Gastrocnemius medialis (tissue), 4 donors: ENCODE data around the gene HAX1. TPM values are rescaled to one million over a fixed set of nuclear protein-coding genes. Genes with fewer than 3 reads are reported as not detected.

Experiments
- ATAC-seq, 2 donors: fragments of 150-250 bp; one replicate each; pipeline ENCODE4 v1.9.1; 2016
- DNase-seq, 2 donors: peaks; one replicate each; pipeline ENCODE4 v3.0.0-alpha.2; 2019
- H3K27ac ChIP-seq, 4 donors: fragments of 200-600 bp; sonication (generic); 1 replicate in 1 of 4; 2 replicates in 3 of 4; pipeline ENCODE4 v1.5.1; 2016 to 2018; ENCODE audit warnings: mild to moderate bottlenecking in 2 of 4, moderate library complexity in 1 of 4
- H3K27me3 ChIP-seq, 3 donors: fragments of 200-600 bp; sonication (generic) in 2 of 3; 1 replicate in 1 of 3; 2 replicates in 2 of 3; pipeline versions ENCODE4 v1.5.1 to v1.6.0; 2016 to 2019; ENCODE audit warnings: mild to moderate bottlenecking in 1 of 3, moderate library complexity in 1 of 3
- H3K36me3 ChIP-seq, 2 donors: fragments of 200-600 bp; sonication (generic) in 1 of 2; one replicate each; pipeline ENCODE4 v1.5.1; 2017 to 2018
- H3K4me1 ChIP-seq, 2 donors: fragments of 200-600 bp; sonication (generic) in 1 of 2; one replicate each; pipeline ENCODE4 v1.5.1; 2016 to 2017; ENCODE audit warnings: mild to moderate bottlenecking in 2 of 2
- H3K4me3 ChIP-seq, 4 donors: fragments of 200-600 bp; sonication (generic) in 3 of 4; 1 replicate in 1 of 4; 2 replicates in 3 of 4; pipeline ENCODE4 v1.5.1; 2016 to 2019; ENCODE audit warnings: mild to moderate bottlenecking in 2 of 4
- H3K9me3 ChIP-seq, 3 donors: fragments of 200-600 bp; sonication (generic) in 2 of 3; 1 replicate in 1 of 3; 2 replicates in 2 of 3; pipeline ENCODE4 v1.5.1; 2016 to 2019
- POLR2A ChIP-seq, 2 donors: fragments of 450-650 bp; IDR thresholded peaks; one replicate each; pipeline ENCODE4 v1.6.1; 2017; ENCODE audit warnings: antibody characterized with exemption in 2 of 2, mild to moderate bottlenecking in 2 of 2, moderate library complexity in 2 of 2
- in situ Hi-C, 4 donors: fragments of 200-750 bp; cut with MboI; loops; one replicate each; pipeline versions ENCODE4 v1.15.0 to v1.8.0; 2017; ENCODE audit warnings: low sequenced_read_pairs in 4 of 4
- intact Hi-C: fragments of 100-400 bp; cut with DNase I; formaldehyde crosslinking; loops from one replicate; pipeline ENCODE4 v1.15.1; 2023; ENCODE audit warnings: low total_unique reads
- total RNA-seq, 4 donors: library from RNA; depleted of rRNA; stranded (reverse); fragments of >200 nt; gene quantifications; one replicate each; pipeline versions ENCODE4 v1.1.0 to v1.2.3, GENCODE V29; 2016
- TF ChIP-seq, protein P1 (sequence below), 5 experiments: fragments of 450-650 bp in 3 of 5; fragments of 200-600 bp in 2 of 5; sonication (generic) in 2 of 5; IDR thresholded peaks in 4 of 5; conservative IDR thresholded peaks in 1 of 5; 1 replicate in 4 of 5; 2 replicates in 1 of 5; pipeline ENCODE4 v1.5.1; 2016 to 2019; ENCODE audit warnings: antibody characterized with exemption in 5 of 5, mild to moderate bottlenecking in 3 of 5, moderate library complexity in 3 of 5

The HAX1 gene
- total RNA-seq, 4 donors from 2014 or later, result 145 to 205 (median 177) TPM

DNA sequence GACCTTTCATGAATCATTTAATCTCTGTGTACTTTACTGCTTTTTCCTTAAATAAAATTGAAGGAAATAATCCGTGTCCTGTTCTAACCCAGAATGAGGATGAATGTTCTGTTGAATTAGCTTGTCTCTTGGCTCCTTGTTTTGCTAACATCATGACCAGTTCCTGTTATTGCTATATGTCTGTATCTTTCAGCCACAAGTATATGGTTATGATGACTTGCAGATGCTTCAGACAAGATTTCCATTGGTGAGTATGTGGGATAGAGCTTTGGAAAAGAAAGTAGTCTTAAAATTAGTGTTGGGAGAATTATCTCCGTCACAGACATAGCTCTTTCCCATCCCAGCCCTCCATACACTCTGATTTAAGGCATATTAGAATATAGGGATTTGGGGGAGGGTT, 13.6 kb upstream of the HAX1 start:
- in situ Hi-C loops (loop anchor here in 1 of 4 donors (25.0 kb wide), 1 partner anchor 1404 kb away; no protein-coding TSS in a partner anchor), intact Hi-C loops (no loop called here)

DNA sequence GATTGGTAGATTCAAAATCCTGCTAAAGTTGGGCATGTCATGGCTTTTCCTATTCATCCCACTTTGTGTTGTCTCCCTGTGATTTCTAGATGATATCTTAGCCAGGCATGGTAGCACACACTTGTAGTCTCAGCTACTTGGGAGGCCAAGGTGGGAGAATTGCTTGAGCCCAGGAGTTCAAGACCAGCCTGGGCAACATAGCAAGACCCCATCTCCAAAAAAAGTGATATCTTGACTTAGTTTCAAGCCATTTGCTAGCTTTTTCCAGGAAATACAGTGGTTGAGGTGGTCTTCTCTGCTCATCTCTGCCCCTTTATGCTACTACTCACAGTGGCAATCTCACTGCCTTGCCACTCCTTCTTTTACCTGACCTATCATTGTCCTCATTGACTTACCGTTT, 12.3 kb upstream of the HAX1 start:
- in situ Hi-C loops (loop anchor here in 1 of 4 donors (25.0 kb wide), 1 partner anchor 1402 kb away; no protein-coding TSS in a partner anchor), intact Hi-C loops (no loop called here)
- Histone ChIP-seq H3K4me3 (no peak overlapping the region), H3K27me3 (no peaks in the 10 kb centered on the region), H3K9me3 (no peaks in the 10 kb centered on the region), H3K36me3 (peaks cover 5 to 89% of the 10 kb centered on the region in 2 donors), H3K4me1 (no peaks in the 10 kb centered on the region), H3K27ac (no peak overlapping the region)
- ATAC-seq, result no peak
- no peak for DNase-seq
- no peak for TF ChIP-seq POLR2A (IDR thresholded peaks at IDR 0.05)
- TF ChIP-seq, protein P1, sequence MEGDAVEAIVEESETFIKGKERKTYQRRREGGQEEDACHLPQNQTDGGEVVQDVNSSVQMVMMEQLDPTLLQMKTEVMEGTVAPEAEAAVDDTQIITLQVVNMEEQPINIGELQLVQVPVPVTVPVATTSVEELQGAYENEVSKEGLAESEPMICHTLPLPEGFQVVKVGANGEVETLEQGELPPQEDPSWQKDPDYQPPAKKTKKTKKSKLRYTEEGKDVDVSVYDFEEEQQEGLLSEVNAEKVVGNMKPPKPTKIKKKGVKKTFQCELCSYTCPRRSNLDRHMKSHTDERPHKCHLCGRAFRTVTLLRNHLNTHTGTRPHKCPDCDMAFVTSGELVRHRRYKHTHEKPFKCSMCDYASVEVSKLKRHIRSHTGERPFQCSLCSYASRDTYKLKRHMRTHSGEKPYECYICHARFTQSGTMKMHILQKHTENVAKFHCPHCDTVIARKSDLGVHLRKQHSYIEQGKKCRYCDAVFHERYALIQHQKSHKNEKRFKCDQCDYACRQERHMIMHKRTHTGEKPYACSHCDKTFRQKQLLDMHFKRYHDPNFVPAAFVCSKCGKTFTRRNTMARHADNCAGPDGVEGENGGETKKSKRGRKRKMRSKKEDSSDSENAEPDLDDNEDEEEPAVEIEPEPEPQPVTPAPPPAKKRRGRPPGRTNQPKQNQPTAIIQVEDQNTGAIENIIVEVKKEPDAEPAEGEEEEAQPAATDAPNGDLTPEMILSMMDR (IDR thresholded peaks at IDR 0.05 in 4 of 5, conservative IDR thresholded peaks at IDR 0.05 in 1 of 5), result no peak

More for the DNA sequence above, 13.6 kb upstream of the HAX1 start:
- H3K9me3 ChIP-seq, result no peaks in the 10 kb centered on the region
- ATAC-seq (no peak), DNase-seq (no peak)
- H3K27ac ChIP-seq, result no peak overlapping the region
- H3K4me3 ChIP-seq, result no peak overlapping the region
- no peaks in the 10 kb centered on the region for H3K4me1 ChIP-seq
- no peaks in the 10 kb centered on the region for H3K27me3 ChIP-seq
- peaks cover 5 to 100% of the 10 kb centered on the region in 2 donors for H3K36me3 ChIP-seq
- TF ChIP-seq, protein P1 (IDR thresholded peaks at IDR 0.05 in 4 of 5, conservative IDR thresholded peaks at IDR 0.05 in 1 of 5), result no peak
- TF ChIP-seq POLR2A (IDR thresholded peaks at IDR 0.05), result no peak

DNA sequence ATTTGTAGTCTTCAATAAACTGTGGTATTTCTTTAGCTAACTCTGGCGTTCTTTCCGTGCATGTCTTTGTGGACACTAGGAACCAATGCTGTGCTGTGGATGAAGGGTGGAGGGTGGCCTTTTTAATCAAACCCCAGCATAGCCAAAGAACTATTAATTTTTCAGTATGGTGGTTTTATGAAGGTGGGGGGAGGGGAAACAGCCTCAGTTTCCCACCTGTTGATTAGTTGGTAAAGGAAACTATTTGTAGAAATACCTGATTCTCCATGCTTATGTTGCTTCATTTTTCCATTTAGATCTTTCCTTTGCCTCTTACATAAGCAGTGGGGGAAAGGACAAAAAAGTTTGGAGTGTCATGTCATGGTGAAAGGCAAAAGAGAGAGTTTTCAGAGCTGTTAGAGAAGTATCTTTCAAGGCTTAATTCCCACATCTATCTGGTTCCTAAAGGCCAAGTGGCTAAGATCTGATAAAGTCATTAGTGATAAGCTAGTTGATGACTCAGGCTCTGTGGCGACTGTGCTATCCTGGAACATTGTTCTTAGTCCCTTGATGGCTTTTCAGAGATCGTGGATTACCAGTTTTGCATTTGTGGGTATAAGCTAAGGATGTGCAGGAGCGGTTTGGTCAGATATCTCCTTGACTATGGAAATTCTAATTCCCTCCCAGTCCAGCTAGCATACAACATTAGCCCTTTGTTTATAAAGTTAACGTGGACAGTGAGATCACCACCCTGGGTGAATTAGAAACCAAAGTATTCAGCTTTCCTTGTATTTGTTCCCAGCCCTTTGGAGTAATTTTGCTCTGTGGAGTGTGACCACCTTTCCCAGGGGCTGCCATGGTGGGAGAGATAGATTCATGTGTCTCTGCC, 8.7 kb upstream of the HAX1 start:
- Histone ChIP-seq H3K9me3 (no peaks in the 10 kb centered on the region), H3K4me1 (no peaks in the 10 kb centered on the region), H3K27me3 (no peaks in the 10 kb centered on the region), H3K36me3 (peaks cover 0 to 84% of the 10 kb centered on the region in 2 donors), H3K27ac (no peak overlapping the region), H3K4me3 (no peak overlapping the region)
- intact Hi-C loops (no loop called here), in situ Hi-C loops (loop anchor here in 1 of 4 donors (25.0 kb wide), 1 partner anchor 1399 kb away; no protein-coding TSS in a partner anchor)
- DNase-seq (no peak), ATAC-seq (no peak)
- TF ChIP-seq, protein P1 (IDR thresholded peaks at IDR 0.05 in 4 of 5, conservative IDR thresholded peaks at IDR 0.05 in 1 of 5), result no peak
- TF ChIP-seq POLR2A (IDR thresholded peaks at IDR 0.05), result no peak

DNA sequence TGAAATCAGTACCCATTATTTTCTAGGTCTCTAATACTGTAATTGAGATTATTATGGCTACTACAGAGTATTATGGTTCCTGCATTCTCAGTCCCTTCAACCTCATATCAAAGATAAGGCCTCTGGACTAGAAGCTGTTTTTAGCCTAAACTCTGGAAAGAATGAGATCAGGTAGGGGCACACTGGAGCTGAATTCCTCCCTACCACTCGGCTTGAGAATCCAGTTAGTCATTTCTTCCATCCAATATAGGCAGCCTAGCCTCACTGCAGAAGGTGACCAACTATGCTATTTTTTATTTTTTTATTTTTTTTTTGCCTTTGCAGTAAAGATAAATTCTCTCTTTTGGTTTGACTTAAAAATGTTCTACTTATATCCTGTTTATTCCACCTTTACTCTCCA, 8.0 kb upstream of the HAX1 start:
- Histone ChIP-seq H3K27ac (no peak overlapping the region), H3K36me3 (peaks cover 0 to 84% of the 10 kb centered on the region in 2 donors), H3K4me1 (no peaks in the 10 kb centered on the region), H3K27me3 (no peaks in the 10 kb centered on the region), H3K4me3 (no peak overlapping the region), H3K9me3 (no peaks in the 10 kb centered on the region)
- DNase-seq (no peak), ATAC-seq (no peak)
- in situ Hi-C loops, result loop anchor here in 1 of 4 donors (25.0 kb wide), 1 partner anchor 1398 kb away; no protein-coding TSS in a partner anchor
- intact Hi-C loops, result no loop called here
- TF ChIP-seq, protein P1 (IDR thresholded peaks at IDR 0.05 in 4 of 5, conservative IDR thresholded peaks at IDR 0.05 in 1 of 5), result no peak
- no peak for TF ChIP-seq POLR2A (IDR thresholded peaks at IDR 0.05)
